Testis (tissue), 3 donors: ENCODE measurements around the gene ADAMTSL1. TPM values are rescaled to one million over a fixed set of nuclear protein-coding genes. Genes with fewer than 3 reads are reported as not detected.

Source experiments
- DNase-seq: peaks from one replicate; pipeline ENCODE4 v3.0.0-alpha.2; 2019
- H3K27ac ChIP-seq, 2 donors: fragments of 200-600 bp; sonication (generic); one replicate each; pipeline ENCODE4 v1.5.1; 2019
- H3K27me3 ChIP-seq: fragments of 200-600 bp; sonication (generic); one replicate; pipeline ENCODE4 v1.5.1; 2019
- H3K36me3 ChIP-seq: fragments of 200-600 bp; sonication (generic); one replicate; pipeline ENCODE4 v1.5.1; 2017; ENCODE audit warnings: low read depth; ENCODE audit errors: missing control alignments
- H3K4me1 ChIP-seq: fragments of 200-600 bp; sonication (generic); one replicate; pipeline ENCODE4 v1.5.1; 2019
- H3K4me3 ChIP-seq, 2 donors: fragments of 200-600 bp; sonication (generic); one replicate each; pipeline ENCODE4 v1.5.1; 2017 to 2019
- H3K9me3 ChIP-seq: fragments of 200-600 bp; sonication (generic); one replicate; pipeline ENCODE4 v1.5.1; 2017
- CTCF ChIP-seq, 3 experiments: fragments of 450-650 bp in 2 of 3; fragments of 200-600 bp in 1 of 3; sonication (generic) in 1 of 3; IDR thresholded peaks; one replicate each; pipeline ENCODE4 v1.5.1; 2016 to 2019; ENCODE audit warnings: antibody characterized with exemption in 3 of 3, mild to moderate bottlenecking in 2 of 3, moderate library complexity in 1 of 3
- POLR2A ChIP-seq: fragments of 450-650 bp; IDR thresholded peaks from one replicate; pipeline ENCODE4 v1.6.1; 2017; ENCODE audit warnings: antibody characterized with exemption, mild to moderate bottlenecking, moderate library complexity
- WGBS, 2 donors: methylation state at CpG; one replicate each; pipeline ENCODE4 v1.1.5; 2018; 5-methylcytosine and 5-hydroxymethylcytosine counted together
- intact Hi-C: fragments of 100-400 bp; cut with DNase I; formaldehyde crosslinking; loops from one replicate; pipeline ENCODE4 v1.15.1; 2023; ENCODE audit warnings: low total_unique reads
- polyA plus RNA-seq: library from polyadenylated mRNA; stranded (reverse); fragments of 350-450 nt; fragmentation: Illumina TruSeq; extraction: RNeasy Lipid Tissue Mini Kit (QIAGEN cat#74804); gene quantifications from one replicate; pipeline ENCODE4 v1.2.3, GENCODE V29; 2014; ENCODE audit warnings: low read depth, low replicate concordance; ENCODE audit not compliant: insufficient read depth
- total RNA-seq, 2 donors: library from RNA; depleted of rRNA; stranded (reverse); fragments of >200 nt; gene quantifications; one replicate each; pipeline ENCODE4 v1.2.3, GENCODE V29; 2016

The ADAMTSL1 gene
- total and polyA plus RNA-seq, 3 donors from 2014 or later: 4.7 to 12.3 (median 6.7) TPM

- DNase-seq: no peak
- WGBS, 2 donors: 90 to 94% methylated on average over 1 of the region's 1 CpG
- no peaks in the 10 kb centered on the region for H3K36me3 ChIP-seq
- no peak overlapping the region for H3K27ac ChIP-seq
- no peaks in the 10 kb centered on the region for H3K9me3 ChIP-seq
- intact Hi-C loops: no loop called here
- H3K4me1 ChIP-seq: no peaks in the 10 kb centered on the region
- no peaks in the 10 kb centered on the region for H3K27me3 ChIP-seq
- H3K4me3 ChIP-seq: no peak overlapping the region
- TF ChIP-seq POLR2A (no peak), CTCF (IDR thresholded peaks at IDR 0.05) (no peak)
Measured at GRCh38 chr9:18741945-18742344, 268.0 kb downstream of the ADAMTSL1 start.

DNA sequence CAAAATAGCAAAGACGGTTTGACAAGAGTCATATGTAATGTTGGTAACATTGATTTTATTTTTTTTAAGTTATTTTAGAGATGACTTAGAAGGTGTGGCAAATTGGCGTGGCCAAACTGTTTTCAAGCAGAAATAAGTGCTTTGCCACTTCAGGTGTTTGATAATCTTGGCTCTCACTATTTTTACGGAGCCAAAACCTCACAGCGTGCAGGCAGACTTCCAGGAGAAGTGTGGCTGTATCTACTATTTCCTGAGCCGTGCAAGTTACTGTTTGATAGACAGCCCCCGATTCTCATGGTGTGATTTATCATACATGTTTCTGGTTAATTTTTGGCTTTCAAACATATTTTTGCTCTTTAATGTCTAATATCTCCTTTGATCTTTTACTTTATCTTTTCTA lies 269.5 kb downstream of the ADAMTSL1 start:
- intact Hi-C loops: no loop called here
- Histone ChIP-seq H3K4me3 (no peak overlapping the region), H3K27ac (no peak overlapping the region), H3K4me1 (no peaks in the 10 kb centered on the region), H3K9me3 (no peaks in the 10 kb centered on the region), H3K36me3 (no peaks in the 10 kb centered on the region), H3K27me3 (no peaks in the 10 kb centered on the region)
- TF ChIP-seq CTCF (IDR thresholded peaks at IDR 0.05): no peak
- no peak for TF ChIP-seq POLR2A
- no peak for DNase-seq
- 67 to 84% methylated on average over 6 of the region's 6 CpGs for WGBS, 2 donors

GRCh38 chr9:18743971-18744370 lies 270.0 kb downstream of the ADAMTSL1 start:
- no peaks in the 10 kb centered on the region for H3K36me3 ChIP-seq
- TF ChIP-seq CTCF (IDR thresholded peaks at IDR 0.05): no peak
- no peak for TF ChIP-seq POLR2A
- intact Hi-C loops: no loop called here
- no peaks in the 10 kb centered on the region for H3K9me3 ChIP-seq
- no peaks in the 10 kb centered on the region for H3K4me1 ChIP-seq
- H3K27me3 ChIP-seq: no peaks in the 10 kb centered on the region
- WGBS, 2 donors: 81 to 83% methylated on average over 2 of the region's 2 CpGs
- DNase-seq: no peak
- H3K27ac ChIP-seq: no peak overlapping the region
- no peak overlapping the region for H3K4me3 ChIP-seq

- intact Hi-C loops: no loop called here
- no peak for DNase-seq
- no peak overlapping the region for H3K27ac ChIP-seq
- H3K36me3 ChIP-seq: no peaks in the 10 kb centered on the region
- H3K9me3 ChIP-seq: no peaks in the 10 kb centered on the region
- H3K4me1 ChIP-seq: no peaks in the 10 kb centered on the region
- H3K4me3 ChIP-seq: no peak overlapping the region
- no peaks in the 10 kb centered on the region for H3K27me3 ChIP-seq
- TF ChIP-seq CTCF (IDR thresholded peaks at IDR 0.05) (no peak), POLR2A (no peak)
- 85 to 96% methylated on average over 2 of the region's 2 CpGs for WGBS, 2 donors
Measured at GRCh38 chr9:18745710-18746109, 271.8 kb downstream of the ADAMTSL1 start.

- Histone ChIP-seq H3K36me3 (no peaks in the 10 kb centered on the region), H3K27ac (no peak overlapping the region), H3K27me3 (no peaks in the 10 kb centered on the region), H3K9me3 (no peaks in the 10 kb centered on the region), H3K4me3 (no peak overlapping the region), H3K4me1 (no peaks in the 10 kb centered on the region)
- DNase-seq: no peak
- TF ChIP-seq CTCF (IDR thresholded peaks at IDR 0.05) (no peak), POLR2A (no peak)
- intact Hi-C loops: no loop called here
- WGBS, 2 donors: 35 to 50% methylated on average over 1 of the region's 1 CpG
Measured at GRCh38 chr9:18746631-18747030, 272.7 kb downstream of the ADAMTSL1 start.
